BJ (cell line): ENCODE results near the gene UBAC2. TPM values are rescaled to one million over a fixed set of nuclear protein-coding genes. Genes with fewer than 3 reads are reported as not detected.

ENCODE experiments used
- CTCF ChIA-PET: fragments of 350-600 bp; formaldehyde crosslinking; extraction: SDS; loops from one replicate; lab custom pipeline; 2021; ENCODE audit warnings: antibody characterized with exemption, inconsistent platforms; lab: Yijun Ruan, JAX
- POLR2A ChIA-PET: fragments of 300-600 bp; sonication (Branson Sonifier 250); formaldehyde crosslinking; extraction: SDS; loops from one replicate; lab custom pipeline; 2021; ENCODE audit warnings: antibody characterized with exemption; lab: Charles Lee
- DNase-seq: peaks from one replicate; pipeline ENCODE4 v3.0.0-alpha.2; 2011; ENCODE audit warnings: low read depth
- H3K27me3 ChIP-seq: 2 replicates; pipeline ENCODE4 v1.6.0; 2011; ENCODE audit warnings: low read length; ENCODE audit not compliant: control insufficient read depth, insufficient read depth
- H3K36me3 ChIP-seq: 2 replicates; pipeline ENCODE4 v1.5.1; 2011; ENCODE audit warnings: low read length; ENCODE audit not compliant: control insufficient read depth, insufficient read depth
- H3K4me3 ChIP-seq: 2 replicates; pipeline ENCODE4 v1.5.1; 2011; ENCODE audit warnings: low read depth, mild to moderate bottlenecking, control low read depth, low read length
- CTCF ChIP-seq: IDR thresholded peaks from 2 replicates; pipeline ENCODE4 v1.5.1; 2011; ENCODE audit warnings: low read depth, mild to moderate bottlenecking, control low read depth, inconsistent platforms, low read length, moderate library complexity; ENCODE audit not compliant: insufficient read depth
- polyA plus RNA-seq: library from polyadenylated mRNA; depleted of rRNA; stranded (reverse); fragments of >200 nt; gene quantifications from 2 replicates; pipeline ENCODE4 v1.2.3, GENCODE V29; 2011

UBAC2 gene
- polyA plus RNA-seq, 1 experiment = 84.7 TPM

GRCh38 chr13:99312493-99312883 lies 111.8 kb downstream of the UBAC2 start:
- POLR2A ChIA-PET = interaction anchor here (0.5 kb wide), 1 partner anchor 63 kb away, joined by 14 read pairs; no protein-coding TSS in a partner anchor

GRCh38 chr13:99313501-99313900 lies 112.8 kb downstream of the UBAC2 start:
- ChIA-PET POLR2A (no interaction called here), CTCF (no interaction called here)
- Histone ChIP-seq H3K27me3 (no peaks in the 10 kb centered on the region), H3K36me3 (no peaks in the 10 kb centered on the region), H3K4me3 (no peak overlapping the region)
- no peak for DNase-seq
- TF ChIP-seq CTCF = no peak

More at GRCh38 chr13:99312493-99312883, 111.8 kb downstream of the UBAC2 start:
- Histone ChIP-seq H3K27me3 (no peaks in the 10 kb centered on the region), H3K36me3 (no peaks in the 10 kb centered on the region), H3K4me3 (no peak overlapping the region)
- no peak for TF ChIP-seq CTCF
- peak; percentile 60 for DNase-seq
- CTCF ChIA-PET = interaction anchor here (0.7 to 1.8 kb wide), 2 partner anchors 45 to 124 kb away, joined by 3 to 5 read pairs; no protein-coding TSS in a partner anchor

- Histone ChIP-seq H3K36me3 (no peaks in the 10 kb centered on the region), H3K27me3 (no peaks in the 10 kb centered on the region), H3K4me3 (no peak overlapping the region)
- ChIA-PET CTCF (no interaction called here), POLR2A (no interaction called here)
- DNase-seq = no peak
- TF ChIP-seq CTCF = no peak
Observed at GRCh38 chr13:99313941-99314340, 113.3 kb downstream of the UBAC2 start.

- H3K4me3 ChIP-seq = no peak overlapping the region
- ChIA-PET CTCF (interaction anchor here (1.4 kb wide), 1 partner anchor 122 kb away, joined by 4 read pairs; no protein-coding TSS in a partner anchor), POLR2A (no interaction called here)
- TF ChIP-seq CTCF = no peak
- H3K27me3 ChIP-seq = no peaks in the 10 kb centered on the region
- DNase-seq = no peak
- no peaks in the 10 kb centered on the region for H3K36me3 ChIP-seq
Observed at GRCh38 chr13:99314640-99315176, 114.1 kb downstream of the UBAC2 start.

GRCh38 chr13:99315186-99315585 lies 114.5 kb downstream of the UBAC2 start:
- no peak overlapping the region for H3K4me3 ChIP-seq
- CTCF ChIA-PET = interaction anchor here (1.4 kb wide), 1 partner anchor 122 kb away, joined by 4 read pairs; no protein-coding TSS in a partner anchor

More at GRCh38 chr13:99315186-99315585, 114.5 kb downstream of the UBAC2 start:
- DNase-seq = no peak
- POLR2A ChIA-PET = no interaction called here
- TF ChIP-seq CTCF = no peak
- Histone ChIP-seq H3K27me3 (no peaks in the 10 kb centered on the region), H3K36me3 (no peaks in the 10 kb centered on the region)
